ENCODE results near the gene KCNJ5. TPM values are rescaled to one million over a fixed set of nuclear protein-coding genes. Genes with fewer than 3 reads are reported as not detected.

Gene KCNJ5
- total RNA-seq, 1 experiment from 2014 or later, result 0.11 TPM

DNA sequence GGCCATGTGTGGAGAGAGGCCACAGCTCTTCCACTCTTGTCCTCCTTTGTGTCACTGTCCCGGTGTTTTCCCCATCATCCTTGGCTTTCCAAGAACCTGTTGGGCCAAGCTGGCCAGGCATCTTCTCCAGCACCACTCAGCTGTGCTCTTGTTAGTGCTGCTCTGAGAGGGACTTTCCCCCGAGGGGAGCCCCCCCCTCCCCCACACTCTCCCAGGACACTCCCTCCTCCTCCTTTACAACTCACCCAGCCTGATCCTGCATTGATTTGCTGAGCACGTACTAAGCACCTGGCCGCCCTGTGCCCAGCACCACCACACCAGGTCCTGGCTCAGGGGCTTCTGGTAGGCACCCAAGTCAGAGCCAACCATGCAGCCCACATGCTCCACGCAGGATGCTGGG, 38.3 kb downstream of the KCNJ5 start:
- H3K79me1 ChIP-seq (ENCODE audit: insufficient read depth, low read depth, low read length, poor library complexity, severe bottlenecking), result no peaks in the 10 kb centered on the region
- no peak overlapping the region for H3K23ac ChIP-seq (ENCODE audit: insufficient read length, low read depth, low read length)
- H2BK12ac ChIP-seq (ENCODE audit: insufficient read length, low read depth, low read length), result no peak overlapping the region
- H2BK20ac ChIP-seq (ENCODE audit: low read depth, low read length, poor library complexity, severe bottlenecking), result no peak overlapping the region
- H3K27me3 Mint-ChIP-seq (ENCODE audit: low read depth), result peaks cover 86% of the 10 kb centered on the region
- no peaks in the 10 kb centered on the region for H3K9me3 ChIP-seq (ENCODE audit: control insufficient read depth, low read depth, low read length)
- H2BK120ac ChIP-seq (ENCODE audit: low read depth, low read length, poor library complexity, severe bottlenecking), result no peak overlapping the region
- H4K8ac ChIP-seq (replicated peaks; ENCODE audit: insufficient read length, low read depth, low read length), result no peak overlapping the region
- no peak overlapping the region for H2AK5ac ChIP-seq (ENCODE audit: insufficient read length, low read length)
- H2BK5ac ChIP-seq (ENCODE audit: insufficient read length, low read length), result no peak overlapping the region
- H3K18ac ChIP-seq (ENCODE audit: insufficient read length, low read depth, low read length), result no peak overlapping the region
- TF ChIP-seq, protein P1, sequence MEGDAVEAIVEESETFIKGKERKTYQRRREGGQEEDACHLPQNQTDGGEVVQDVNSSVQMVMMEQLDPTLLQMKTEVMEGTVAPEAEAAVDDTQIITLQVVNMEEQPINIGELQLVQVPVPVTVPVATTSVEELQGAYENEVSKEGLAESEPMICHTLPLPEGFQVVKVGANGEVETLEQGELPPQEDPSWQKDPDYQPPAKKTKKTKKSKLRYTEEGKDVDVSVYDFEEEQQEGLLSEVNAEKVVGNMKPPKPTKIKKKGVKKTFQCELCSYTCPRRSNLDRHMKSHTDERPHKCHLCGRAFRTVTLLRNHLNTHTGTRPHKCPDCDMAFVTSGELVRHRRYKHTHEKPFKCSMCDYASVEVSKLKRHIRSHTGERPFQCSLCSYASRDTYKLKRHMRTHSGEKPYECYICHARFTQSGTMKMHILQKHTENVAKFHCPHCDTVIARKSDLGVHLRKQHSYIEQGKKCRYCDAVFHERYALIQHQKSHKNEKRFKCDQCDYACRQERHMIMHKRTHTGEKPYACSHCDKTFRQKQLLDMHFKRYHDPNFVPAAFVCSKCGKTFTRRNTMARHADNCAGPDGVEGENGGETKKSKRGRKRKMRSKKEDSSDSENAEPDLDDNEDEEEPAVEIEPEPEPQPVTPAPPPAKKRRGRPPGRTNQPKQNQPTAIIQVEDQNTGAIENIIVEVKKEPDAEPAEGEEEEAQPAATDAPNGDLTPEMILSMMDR (conservative IDR thresholded peaks at IDR 0.05), result no peak
- no peak overlapping the region for H4K5ac ChIP-seq (ENCODE audit: insufficient read length, low read depth, low read length)
- H3K27me3 ChIP-seq (ENCODE audit: insufficient read depth, low read length), result peaks cover 19% of the 10 kb centered on the region; the same call in 1 of the 2 replicates
- no peak overlapping the region; a peak in 1 of 7 replicates for H3K27ac Mint-ChIP-seq
- no peak overlapping the region for H3K4ac ChIP-seq (ENCODE audit: low read depth, low read length)
- no peak overlapping the region for H2AFZ ChIP-seq (ENCODE audit: low read length)
- H3K4me2 ChIP-seq (ENCODE audit: insufficient read depth, insufficient read length, low read length), result no peak overlapping the region
- H3K4me3 Mint-ChIP-seq, result peak overlapping the region in 1 of 2 experiments; percentile 11; a peak in 2 of 5 replicates
- H3K9ac ChIP-seq (ENCODE audit: extremely low read depth, insufficient read length, low read length), result no peak overlapping the region
- DNase-seq, result peak; percentile 42
- no peaks in the 10 kb centered on the region for H3K23me2 ChIP-seq (ENCODE audit: insufficient read length, low read depth, low read length, poor library complexity, severe bottlenecking)
- H3K27ac ChIP-seq (ENCODE audit: insufficient read length, low read depth, low read length), result no peak overlapping the region
- no peak overlapping the region for H3K14ac ChIP-seq (ENCODE audit: insufficient read depth, low read length)
- H3K9me3 Mint-ChIP-seq, result peaks cover 0 to 3% of the 10 kb centered on the region in 2 experiments; a peak in 2 of 5 replicates
- H3K36me3 Mint-ChIP-seq (ENCODE audit: insufficient read depth in 1 of 3, low read depth in 3 of 3), result 0 out of 7 replicates have a peak, but pooled peaks cover 0 to 3% (median 0%) of the 10 kb centered on the region in 3 experiments
- H3K56ac ChIP-seq (ENCODE audit: insufficient read length, low read depth, low read length), result no peak overlapping the region
- H3K4me1 Mint-ChIP-seq, result peaks cover 46 to 51% of the 10 kb centered on the region in 2 experiments
- no peaks in the 10 kb centered on the region for H3K79me2 ChIP-seq (ENCODE audit: insufficient read depth, low read length)
- no peak overlapping the region for H3T11ph ChIP-seq (ENCODE audit: low read length)
- no peaks in the 10 kb centered on the region for H4K20me1 ChIP-seq (ENCODE audit: control insufficient read depth, insufficient read depth, insufficient read length)
- WGBS (ENCODE audit: extremely low coverage, insufficient read length, low lambda C conversion rate), result no CpG with 5 or more reads among the region's 5 CpGs
- H4K91ac ChIP-seq (ENCODE audit: insufficient read length, low read depth, low read length), result no peak overlapping the region
- H2BK15ac ChIP-seq (ENCODE audit: low read depth, low read length), result no peak overlapping the region
- H3K4me1 ChIP-seq (ENCODE audit: insufficient read depth, low read length), result peaks cover 13% of the 10 kb centered on the region

Measured in H9 (cell line).